ENCODE results near the gene WDR88.

DNA sequence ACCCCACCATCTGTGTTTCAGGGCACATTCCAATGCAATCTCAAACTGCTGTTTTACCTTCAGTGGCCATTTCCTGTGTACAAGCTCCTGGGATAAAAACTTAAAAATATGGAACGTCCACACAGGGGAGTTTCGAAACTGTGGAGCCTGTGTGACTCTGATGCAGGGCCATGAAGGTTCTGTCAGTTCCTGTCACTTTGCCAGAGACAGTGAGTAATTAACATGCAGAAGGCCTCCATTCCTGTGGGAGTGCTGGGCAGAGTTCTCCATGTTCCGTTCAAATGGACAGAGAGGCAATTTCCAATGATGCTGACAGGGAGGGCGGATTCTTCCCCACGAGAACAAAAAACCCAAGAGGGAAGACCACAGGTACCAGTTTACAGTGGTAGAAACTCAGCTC lies 24.4 kb downstream of the WDR88 start:
- TF ChIP-seq, protein P1, sequence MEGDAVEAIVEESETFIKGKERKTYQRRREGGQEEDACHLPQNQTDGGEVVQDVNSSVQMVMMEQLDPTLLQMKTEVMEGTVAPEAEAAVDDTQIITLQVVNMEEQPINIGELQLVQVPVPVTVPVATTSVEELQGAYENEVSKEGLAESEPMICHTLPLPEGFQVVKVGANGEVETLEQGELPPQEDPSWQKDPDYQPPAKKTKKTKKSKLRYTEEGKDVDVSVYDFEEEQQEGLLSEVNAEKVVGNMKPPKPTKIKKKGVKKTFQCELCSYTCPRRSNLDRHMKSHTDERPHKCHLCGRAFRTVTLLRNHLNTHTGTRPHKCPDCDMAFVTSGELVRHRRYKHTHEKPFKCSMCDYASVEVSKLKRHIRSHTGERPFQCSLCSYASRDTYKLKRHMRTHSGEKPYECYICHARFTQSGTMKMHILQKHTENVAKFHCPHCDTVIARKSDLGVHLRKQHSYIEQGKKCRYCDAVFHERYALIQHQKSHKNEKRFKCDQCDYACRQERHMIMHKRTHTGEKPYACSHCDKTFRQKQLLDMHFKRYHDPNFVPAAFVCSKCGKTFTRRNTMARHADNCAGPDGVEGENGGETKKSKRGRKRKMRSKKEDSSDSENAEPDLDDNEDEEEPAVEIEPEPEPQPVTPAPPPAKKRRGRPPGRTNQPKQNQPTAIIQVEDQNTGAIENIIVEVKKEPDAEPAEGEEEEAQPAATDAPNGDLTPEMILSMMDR (IDR thresholded peaks at IDR 0.05; ENCODE audit: low read depth, low read length, poor library complexity, severe bottlenecking) = no peak
- no peak for TF ChIP-seq EZH2phosphoT487 (IDR thresholded peaks at IDR 0.05; ENCODE audit: borderline replicate concordance, low read length)

Data from DOHH2 (cell line).